ENCODE measurements around the gene PRPS1.
"Not testable (repeated sequence)": the region's sequence is repeated elsewhere in the genome, so short reads cannot be mapped to it uniquely, and the experiment has no call there.

Gene PRPS1

DNA sequence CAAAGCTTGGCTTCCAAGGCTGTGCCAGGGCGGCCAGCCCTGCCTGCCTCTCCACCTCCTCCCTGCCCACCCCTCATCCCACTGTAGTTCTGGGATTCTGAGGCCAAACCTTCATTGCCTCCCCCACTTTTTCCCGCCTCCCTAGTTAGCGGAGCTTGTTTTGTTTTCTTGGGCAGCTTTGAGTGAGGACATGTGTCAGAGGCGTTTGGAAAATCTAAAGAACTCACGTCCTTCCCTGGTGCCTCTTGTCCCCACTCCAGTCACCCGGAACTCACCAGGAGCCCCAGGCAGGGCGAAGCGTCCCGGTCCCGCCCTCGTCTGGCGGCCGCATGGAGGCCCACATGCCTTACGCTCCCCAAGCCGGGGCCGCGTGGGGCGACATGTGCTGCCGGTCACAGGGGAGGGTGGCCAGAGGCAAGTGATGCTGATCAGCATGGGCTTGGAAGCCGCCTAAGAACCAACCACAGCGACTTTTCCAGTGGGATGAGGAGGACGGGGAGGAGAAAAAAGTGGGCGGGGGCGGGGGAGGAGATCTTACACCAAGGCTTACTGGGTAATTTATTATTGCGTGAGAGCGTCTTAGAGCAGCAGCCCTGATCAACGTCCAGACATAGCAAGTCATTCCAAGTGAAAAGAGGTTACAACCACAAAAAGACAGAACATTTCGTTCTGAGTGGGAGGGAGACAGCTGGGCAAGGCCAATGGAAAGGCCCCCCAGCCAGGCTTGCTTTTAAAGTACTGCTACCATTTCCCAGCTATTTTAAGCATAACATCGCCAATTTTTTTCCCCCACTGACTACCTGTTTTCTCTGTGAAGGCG lies 48.5 kb downstream of the PRPS1 start:
- DNase-seq = peak; percentile 79

DNA sequence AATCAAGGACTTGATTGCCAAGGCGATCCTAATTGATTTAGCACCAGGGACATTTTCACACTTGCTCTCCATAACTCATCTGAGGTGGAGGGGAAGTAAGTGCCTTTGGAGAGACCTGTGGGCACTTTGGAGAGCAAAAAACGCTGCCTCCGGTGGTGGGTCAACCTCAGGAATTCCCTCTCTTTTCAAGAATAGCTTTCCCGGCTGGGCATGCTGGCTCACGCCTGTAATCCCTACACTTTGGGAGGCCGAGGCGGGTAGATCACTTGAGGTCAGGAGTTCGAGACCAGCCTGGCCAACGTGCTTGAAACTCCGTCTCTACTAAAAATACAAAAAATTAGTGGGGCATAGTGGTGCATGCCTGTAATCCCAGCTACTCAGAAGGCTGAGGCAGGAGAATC lies 49.2 kb downstream of the PRPS1 start:
- DNase-seq = no peak

DNA sequence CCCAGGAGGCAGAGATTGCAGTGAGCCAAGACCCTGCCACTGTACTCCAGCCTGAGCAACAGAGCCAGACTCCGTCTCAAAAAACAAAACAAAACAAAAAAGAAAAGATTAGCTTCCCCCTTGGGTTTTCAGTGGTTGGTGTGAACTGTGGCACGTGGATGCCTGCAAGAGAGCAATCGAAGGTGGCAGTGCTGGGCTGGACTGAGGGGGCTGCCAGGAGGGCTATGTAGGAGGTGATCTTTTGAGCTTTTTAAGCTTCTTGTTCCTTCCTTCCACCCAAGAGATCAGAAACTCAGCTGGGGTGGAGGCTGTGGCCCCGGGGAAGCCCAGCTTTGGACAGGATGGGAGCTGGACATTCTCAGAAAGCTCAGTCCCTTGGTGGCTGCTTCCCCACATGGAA lies 49.6 kb downstream of the PRPS1 start:
- no peak for DNase-seq

DNA sequence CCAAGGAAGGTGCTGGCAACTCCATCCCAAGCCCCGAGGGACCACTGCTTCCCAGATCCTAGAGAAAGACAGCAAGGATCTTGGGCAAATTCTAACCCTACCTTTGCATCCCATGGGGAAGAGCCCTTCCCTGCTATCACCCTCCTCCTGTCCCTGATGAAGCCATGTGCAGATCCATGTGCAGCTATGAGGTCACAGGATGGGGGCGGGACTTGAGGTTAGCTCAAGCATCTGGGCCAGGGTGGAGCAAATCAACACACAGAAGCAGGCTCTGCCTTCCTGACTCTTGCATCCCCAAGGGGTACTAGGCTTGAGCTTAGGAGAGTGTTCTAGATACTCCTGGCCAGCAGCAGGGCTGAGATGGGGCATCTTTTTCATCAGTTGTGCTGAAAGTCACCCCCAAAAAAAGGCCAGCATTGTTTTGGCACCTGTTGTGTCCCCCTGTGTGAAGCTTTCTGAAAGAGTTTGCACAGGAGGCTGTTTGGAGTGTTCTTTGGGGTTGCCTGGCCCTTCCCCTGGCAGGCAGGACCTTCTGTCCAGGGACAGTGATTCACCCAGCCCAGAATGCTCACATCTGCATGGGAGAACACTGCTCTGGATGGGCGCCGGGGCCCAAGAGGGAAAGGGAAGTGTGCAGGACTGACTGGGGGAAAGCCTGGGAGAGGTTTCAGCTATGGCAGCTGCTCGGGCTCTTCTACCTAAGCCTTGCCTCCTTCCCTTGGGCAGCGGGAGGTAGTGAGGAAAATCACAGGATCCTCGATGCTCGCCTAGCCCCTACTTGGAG lies 50.8 kb downstream of the PRPS1 start:
- no peak for DNase-seq

DNA sequence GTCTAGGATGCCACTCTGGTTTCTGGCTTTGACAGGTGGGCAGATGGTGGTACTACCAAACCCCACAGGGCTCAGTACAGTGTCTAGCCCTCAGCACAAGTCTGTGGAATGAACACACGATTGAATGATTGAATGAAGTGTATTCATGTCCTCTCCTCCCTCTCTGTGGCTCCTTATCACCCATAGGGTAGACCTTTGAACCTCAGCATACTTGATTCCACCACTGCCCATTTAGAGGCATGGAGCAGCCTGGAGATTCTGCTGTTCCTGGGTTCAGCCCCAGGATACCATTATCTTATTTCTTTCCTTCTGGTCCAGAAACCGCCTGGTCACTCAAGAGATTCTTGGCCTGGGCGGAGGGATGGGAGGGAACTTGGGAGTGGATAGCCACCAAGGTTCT lies 53.9 kb downstream of the PRPS1 start:
- DNase-seq = no peak

DNA sequence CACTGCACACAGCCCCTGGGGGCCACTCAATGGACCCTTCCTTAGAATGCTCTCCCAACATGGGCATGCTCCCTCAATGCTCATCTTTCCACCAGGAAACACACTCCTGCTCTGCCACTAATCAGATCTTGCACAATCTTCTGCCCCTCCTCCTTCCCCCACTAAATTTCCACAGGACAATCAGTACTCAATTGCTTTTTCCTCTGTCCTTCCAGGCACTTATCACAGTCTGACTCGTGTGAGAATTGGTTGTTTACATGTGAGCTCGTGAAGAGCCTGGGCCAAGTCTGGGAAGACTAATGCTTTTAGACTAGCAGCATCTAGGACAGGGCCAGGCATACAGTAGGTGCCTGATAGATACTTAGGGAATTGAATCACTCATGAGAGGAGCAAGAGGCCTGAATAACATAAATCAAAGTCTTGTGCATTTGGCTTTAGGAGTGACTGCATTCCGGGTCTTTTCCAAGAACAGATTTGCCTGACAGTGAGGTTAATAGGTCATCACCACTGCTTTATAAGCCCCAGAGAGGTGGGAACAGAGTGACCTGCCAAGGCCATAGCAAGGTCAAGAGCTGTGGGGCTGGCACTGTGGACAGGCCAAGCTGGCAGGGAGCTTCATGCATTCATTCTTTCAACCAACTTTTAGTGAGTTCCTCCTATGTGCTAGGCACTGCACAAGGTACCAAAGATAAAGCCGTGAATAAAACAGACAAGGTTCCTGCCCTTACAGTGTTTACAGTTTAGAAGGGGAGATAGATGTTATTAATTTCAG lies 55.0 kb downstream of the PRPS1 start:
- no peak for DNase-seq

DNA sequence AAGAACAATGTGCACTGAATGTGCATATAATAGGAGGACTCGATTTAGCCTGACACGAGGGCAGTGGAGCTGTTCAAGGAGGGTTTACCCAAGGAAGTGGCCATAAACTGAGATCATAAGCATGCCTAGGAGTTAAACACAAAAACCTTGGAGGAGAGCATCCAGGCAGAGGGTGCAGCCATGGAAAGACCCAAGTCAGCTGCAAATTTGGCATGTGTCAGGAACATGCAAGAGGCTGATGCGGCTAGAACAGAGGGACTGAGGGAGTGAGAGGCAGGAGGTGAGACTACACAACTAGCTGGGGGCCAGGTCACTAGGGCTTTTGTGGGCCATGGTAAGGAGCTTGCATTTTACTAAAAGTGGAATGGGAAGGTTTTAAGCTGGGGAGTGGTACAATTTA lies 55.6 kb downstream of the PRPS1 start:
- no peak for DNase-seq

DNA sequence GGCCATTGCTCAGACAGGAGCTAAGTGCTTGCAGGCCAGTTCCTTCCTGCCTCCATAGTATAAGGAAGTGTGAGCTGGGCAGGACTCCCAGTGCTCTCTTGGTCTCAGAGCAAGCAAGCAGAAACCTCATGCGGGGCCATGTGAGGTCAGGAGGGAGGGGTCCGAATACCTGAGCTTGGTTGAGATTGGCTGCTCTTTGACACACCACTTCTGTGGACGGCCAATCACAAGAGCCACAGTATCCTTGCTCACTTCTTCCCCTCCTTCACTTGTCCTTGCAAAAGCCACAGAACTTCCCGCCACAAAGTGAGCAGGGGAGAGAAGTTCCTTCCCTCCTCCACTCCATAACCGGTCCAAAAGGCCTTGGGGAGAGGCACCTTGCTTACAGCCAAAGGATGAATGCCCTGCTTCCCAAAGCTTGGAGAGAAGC lies 56.7 kb downstream of the PRPS1 start:
- peak; percentile 76 for DNase-seq

DNA sequence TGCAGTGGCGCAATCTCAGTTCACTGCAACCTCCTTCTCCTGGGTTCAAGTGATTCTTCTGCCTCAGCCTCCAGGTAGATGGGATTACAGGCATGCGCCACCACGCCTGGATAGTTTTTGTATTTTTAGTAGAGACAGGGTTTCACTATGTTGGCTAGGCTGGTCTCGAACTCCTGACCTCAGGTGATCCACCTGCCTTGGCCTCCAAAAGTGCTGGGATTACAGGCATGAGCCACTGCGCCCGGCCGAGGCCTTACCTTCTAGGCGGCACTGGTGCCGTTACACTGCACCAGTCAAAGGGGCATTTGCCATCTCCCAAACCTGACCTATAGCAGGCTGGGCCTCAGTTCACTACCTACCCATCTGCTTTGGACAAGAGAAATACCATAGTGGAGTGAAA lies 57.3 kb downstream of the PRPS1 start:
- DNase-seq = not testable (repeated sequence)

DNA sequence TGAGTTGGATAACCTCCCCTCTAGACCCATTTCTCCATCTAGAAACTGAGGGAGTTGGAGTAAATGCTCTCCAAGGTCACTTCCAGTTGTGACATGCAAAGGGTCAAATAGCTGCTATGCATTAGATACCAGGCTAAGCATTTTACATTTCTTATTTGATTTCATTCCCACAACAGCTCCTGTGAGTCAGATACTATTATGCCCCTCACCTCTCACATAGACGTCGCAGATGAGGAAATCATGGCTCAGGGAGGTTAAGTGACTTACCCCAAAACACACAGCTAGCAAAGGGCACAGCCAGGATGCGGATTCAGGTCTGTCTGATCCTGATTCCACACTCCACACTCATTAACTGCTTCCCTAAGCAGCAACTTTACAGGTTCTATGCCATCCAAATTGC lies 57.7 kb downstream of the PRPS1 start:
- DNase-seq = no peak

DNA sequence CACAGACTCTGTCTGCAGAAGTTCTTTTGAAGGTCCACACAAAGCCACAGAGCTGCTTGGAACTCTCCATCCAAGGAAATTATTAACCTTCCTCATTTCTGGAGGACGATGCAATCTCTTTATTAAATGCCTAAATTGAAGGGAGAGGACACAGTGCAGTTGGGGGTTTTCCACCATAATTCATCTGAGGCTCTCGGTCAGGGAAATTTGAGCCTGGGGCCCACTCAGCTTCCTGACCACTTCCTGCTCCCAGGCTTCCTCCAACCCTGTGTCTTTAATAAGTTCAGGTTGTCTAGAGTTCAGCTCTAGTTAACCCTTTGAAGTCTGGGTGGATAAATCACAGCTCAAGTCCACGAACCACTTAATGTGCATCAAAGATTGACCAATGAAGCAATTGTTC lies 58.5 kb downstream of the PRPS1 start:
- DNase-seq = no peak

DNA sequence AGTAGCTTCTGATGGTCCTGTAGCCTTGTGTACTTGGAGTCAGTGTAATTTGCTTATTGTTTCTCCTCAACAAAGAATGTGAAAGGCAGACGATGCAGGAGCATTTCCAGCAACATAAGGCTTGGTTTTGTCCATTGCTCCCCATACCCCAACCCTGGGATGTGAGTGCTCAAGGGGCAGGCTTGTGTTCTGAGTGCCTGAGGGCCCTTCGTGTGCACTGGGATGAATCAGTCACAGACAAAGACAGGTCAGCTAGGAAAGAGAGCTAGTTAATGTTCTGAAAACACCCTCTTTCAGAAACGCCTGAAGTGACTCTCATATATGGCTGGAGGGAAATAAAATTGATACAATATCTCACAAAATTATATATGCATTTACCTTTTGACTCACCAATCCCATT lies 59.1 kb downstream of the PRPS1 start:
- no peak for DNase-seq

DNA sequence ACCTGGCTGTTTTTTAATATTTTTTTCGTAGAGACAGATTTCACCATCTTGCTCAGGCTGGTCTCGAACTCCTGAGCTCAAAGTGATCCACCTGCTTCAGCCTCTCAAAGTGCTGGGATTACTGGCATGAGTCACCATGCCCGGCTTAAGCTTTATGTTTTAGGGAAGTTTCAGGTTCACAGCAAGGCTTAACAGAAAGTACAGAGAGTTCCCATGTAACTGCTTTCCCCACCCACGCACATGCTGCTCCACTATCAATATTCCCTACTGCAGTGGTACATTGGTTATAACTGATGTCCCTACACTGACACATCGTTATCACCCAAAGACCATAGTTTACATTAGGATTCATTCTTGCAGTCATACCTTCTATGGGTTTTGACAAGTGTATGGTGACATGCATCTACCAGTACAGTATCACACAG lies 62.7 kb downstream of the PRPS1 start:
- DNase-seq = peak; percentile 10

DNA sequence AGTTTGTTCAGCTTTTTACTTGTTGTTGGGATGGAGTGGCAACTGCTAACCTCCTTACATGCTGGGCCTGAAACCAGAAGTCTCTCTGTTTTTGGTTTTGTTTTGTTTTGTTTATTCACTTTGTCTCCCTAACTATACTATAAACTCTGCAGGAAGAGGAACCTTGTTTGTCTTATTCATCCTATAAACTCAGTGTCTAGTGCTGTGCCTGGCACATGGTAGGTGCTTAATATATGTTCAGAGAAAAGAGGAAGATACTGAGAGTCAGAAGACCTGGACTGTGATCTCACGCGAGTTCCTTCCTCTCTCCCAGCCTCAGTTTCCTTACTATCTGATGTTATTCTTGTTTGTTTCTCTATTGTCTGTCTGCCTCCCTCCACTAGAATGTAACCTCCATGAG lies 71.3 kb downstream of the PRPS1 start:
- no peak for DNase-seq

DNA sequence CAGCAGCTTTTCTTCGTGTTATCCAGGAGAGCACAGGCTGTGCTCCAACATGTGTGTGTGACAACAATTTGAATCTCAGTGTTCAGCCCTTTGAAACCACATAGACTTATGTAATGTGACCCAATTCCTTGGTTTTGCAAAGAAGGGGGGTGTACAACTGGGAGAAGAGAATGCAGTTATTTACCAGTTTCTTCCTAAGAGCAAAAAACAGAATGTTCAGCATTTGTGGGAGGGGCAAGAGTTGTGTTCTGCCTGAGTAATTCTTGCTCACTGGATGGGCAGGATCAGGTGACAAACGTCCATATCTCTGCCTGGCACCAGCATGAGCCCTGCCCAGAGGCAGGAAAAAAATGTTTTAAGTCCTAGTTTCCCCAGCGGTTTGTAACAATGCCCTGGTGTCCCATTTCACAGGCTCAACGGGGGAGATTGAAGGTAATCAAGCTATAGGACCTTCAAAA lies 72.0 kb downstream of the PRPS1 start:
- peak; percentile 46 for DNase-seq

Data from islet precursor cell (in vitro differentiated cells).